ENCODE measurements around the gene ARHGAP10. TPM values are rescaled to one million over a fixed set of nuclear protein-coding genes. Genes with fewer than 3 reads are reported as not detected.

Gene ARHGAP10
- total and polyA plus RNA-seq, 2 donors (not counting 1 experiment from before 2014, with no cell fraction given): 0.10 to 0.34 TPM

DNA sequence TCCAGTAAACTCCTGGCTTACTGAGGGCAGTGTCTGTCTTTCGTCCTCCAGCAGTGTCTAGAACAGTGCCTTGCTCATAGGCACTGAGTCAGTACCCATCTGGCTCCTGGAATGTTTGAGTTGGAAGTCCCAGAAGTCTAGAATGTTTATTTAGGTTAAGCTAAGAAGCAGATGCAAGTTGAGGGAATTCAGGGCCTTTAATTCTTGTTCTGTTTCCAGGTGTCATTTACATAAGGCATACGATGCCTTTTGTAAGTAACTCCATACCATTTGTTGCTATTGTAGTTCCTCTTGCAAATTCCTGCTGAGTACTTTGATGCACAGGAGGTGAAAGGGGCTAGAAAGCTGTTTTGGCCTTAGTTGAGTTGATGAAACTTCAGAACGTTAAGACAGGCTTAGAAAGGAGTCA lies 22.2 kb downstream of the ARHGAP10 start:
- no peaks in the 10 kb centered on the region for H3K9me3 ChIP-seq (ENCODE audit: control extremely low read depth in 1 of 3, control insufficient read depth in 2 of 3, insufficient read depth in 1 of 3, low read length in 2 of 3)
- no peak overlapping the region for H3K4me2 ChIP-seq (replicated peaks; ENCODE audit: low read depth, low read length, poor library complexity, severe bottlenecking)
- H3K4me3 ChIP-seq (ENCODE audit: control extremely low read depth in 1 of 5, extremely low read depth in 1 of 5, insufficient read depth in 1 of 5, low read depth in 2 of 5, low read length in 4 of 5): no peak overlapping the region
- H3K9ac ChIP-seq (ENCODE audit: low read length): no peak overlapping the region
- no peaks in the 10 kb centered on the region for H3K36me3 ChIP-seq (replicated peaks in 1 of 2; ENCODE audit: control extremely low read depth in 1 of 2, control insufficient read depth in 1 of 2, extremely low read depth in 1 of 2, insufficient read depth in 2 of 2, low read length in 1 of 2)
- 81% methylated on average over 2 of the region's 3 CpGs for WGBS (ENCODE audit: insufficient coverage)
- peaks cover 4% of the 10 kb centered on the region for H3K4me1 Mint-ChIP-seq
- ChIA-PET POLR2A (no interaction called here), CTCF (no interaction called here)
- H3K27ac ChIP-seq (ENCODE audit: low read length in 2 of 2): no peak overlapping the region
- H3K4me3 Mint-ChIP-seq: no peak overlapping the region
- intact Hi-C loops (cut with micrococcal nuclease): no loop called here
- ATAC-seq (ENCODE audit: low read depth) (no peak), DNase-seq (no peak)
- no peak overlapping the region for H3K27ac Mint-ChIP-seq
- no peaks in the 10 kb centered on the region for H3K4me1 ChIP-seq (ENCODE audit: control insufficient read depth in 2 of 2, insufficient read depth in 2 of 2, low read length in 2 of 2)
- H3K79me2 ChIP-seq (ENCODE audit: control insufficient read depth, insufficient read depth, low read length): no peaks in the 10 kb centered on the region
- TF ChIP-seq, protein P1, sequence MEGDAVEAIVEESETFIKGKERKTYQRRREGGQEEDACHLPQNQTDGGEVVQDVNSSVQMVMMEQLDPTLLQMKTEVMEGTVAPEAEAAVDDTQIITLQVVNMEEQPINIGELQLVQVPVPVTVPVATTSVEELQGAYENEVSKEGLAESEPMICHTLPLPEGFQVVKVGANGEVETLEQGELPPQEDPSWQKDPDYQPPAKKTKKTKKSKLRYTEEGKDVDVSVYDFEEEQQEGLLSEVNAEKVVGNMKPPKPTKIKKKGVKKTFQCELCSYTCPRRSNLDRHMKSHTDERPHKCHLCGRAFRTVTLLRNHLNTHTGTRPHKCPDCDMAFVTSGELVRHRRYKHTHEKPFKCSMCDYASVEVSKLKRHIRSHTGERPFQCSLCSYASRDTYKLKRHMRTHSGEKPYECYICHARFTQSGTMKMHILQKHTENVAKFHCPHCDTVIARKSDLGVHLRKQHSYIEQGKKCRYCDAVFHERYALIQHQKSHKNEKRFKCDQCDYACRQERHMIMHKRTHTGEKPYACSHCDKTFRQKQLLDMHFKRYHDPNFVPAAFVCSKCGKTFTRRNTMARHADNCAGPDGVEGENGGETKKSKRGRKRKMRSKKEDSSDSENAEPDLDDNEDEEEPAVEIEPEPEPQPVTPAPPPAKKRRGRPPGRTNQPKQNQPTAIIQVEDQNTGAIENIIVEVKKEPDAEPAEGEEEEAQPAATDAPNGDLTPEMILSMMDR (IDR thresholded peaks at IDR 0.05): no peak
- no peak for TF ChIP-seq EZH2 (IDR thresholded peaks at IDR 0.05; ENCODE audit: borderline replicate concordance, insufficient read depth, low read depth, low read length, poor library complexity, severe bottlenecking)
- H4K20me1 ChIP-seq (ENCODE audit: control insufficient read depth, insufficient read depth, low read length, poor library complexity, severe bottlenecking): no peaks in the 10 kb centered on the region
- no peaks in the 10 kb centered on the region for H3K9me3 Mint-ChIP-seq (ENCODE audit: insufficient read depth)
- H2AFZ ChIP-seq (ENCODE audit: insufficient read depth, low read depth, low read length, poor library complexity, severe bottlenecking): no peak overlapping the region
- no peaks in the 10 kb centered on the region for H3K27me3 ChIP-seq (replicated peaks in 1 of 4; ENCODE audit: control extremely low read depth in 1 of 4, control insufficient read depth in 3 of 4, insufficient read depth in 4 of 4, low read length in 3 of 4)
- peaks cover 5% of the 10 kb centered on the region for H3K27me3 Mint-ChIP-seq

- Histone ChIP-seq H3K4me2 (replicated peaks; ENCODE audit: low read depth, low read length, poor library complexity, severe bottlenecking) (no peak overlapping the region), H3K27ac (ENCODE audit: low read length in 2 of 2) (no peak overlapping the region), H3K27me3 (replicated peaks in 1 of 4; ENCODE audit: control extremely low read depth in 1 of 4, control insufficient read depth in 3 of 4, insufficient read depth in 4 of 4, low read length in 3 of 4) (no peaks in the 10 kb centered on the region), H2AFZ (ENCODE audit: insufficient read depth, low read depth, low read length, poor library complexity, severe bottlenecking) (no peak overlapping the region), H3K79me2 (ENCODE audit: control insufficient read depth, insufficient read depth, low read length) (no peaks in the 10 kb centered on the region), H3K9me3 (ENCODE audit: control extremely low read depth in 1 of 3, control insufficient read depth in 2 of 3, insufficient read depth in 1 of 3, low read length in 2 of 3) (no peaks in the 10 kb centered on the region), H3K4me1 (ENCODE audit: control insufficient read depth in 2 of 2, insufficient read depth in 2 of 2, low read length in 2 of 2) (no peaks in the 10 kb centered on the region), H3K9ac (ENCODE audit: low read length) (no peak overlapping the region), H4K20me1 (ENCODE audit: control insufficient read depth, insufficient read depth, low read length, poor library complexity, severe bottlenecking) (no peaks in the 10 kb centered on the region), H3K4me3 (ENCODE audit: control extremely low read depth in 1 of 5, extremely low read depth in 1 of 5, insufficient read depth in 1 of 5, low read depth in 2 of 5, low read length in 4 of 5) (no peak overlapping the region), H3K36me3 (replicated peaks in 1 of 2; ENCODE audit: control extremely low read depth in 1 of 2, control insufficient read depth in 1 of 2, extremely low read depth in 1 of 2, insufficient read depth in 2 of 2, low read length in 1 of 2) (no peaks in the 10 kb centered on the region)
- Mint-ChIP-seq H3K4me1 (no peaks in the 10 kb centered on the region), H3K27ac (no peak overlapping the region), H3K27me3 (peaks cover 5% of the 10 kb centered on the region), H3K4me3 (no peak overlapping the region), H3K9me3 (ENCODE audit: insufficient read depth) (no peaks in the 10 kb centered on the region)
- TF ChIP-seq EZH2 (IDR thresholded peaks at IDR 0.05; ENCODE audit: borderline replicate concordance, insufficient read depth, low read depth, low read length, poor library complexity, severe bottlenecking): no peak
- TF ChIP-seq, protein P1 (IDR thresholded peaks at IDR 0.05): no peak
- WGBS (ENCODE audit: insufficient coverage): 92% methylated on average over 2 of the region's 3 CpGs
- intact Hi-C loops (cut with micrococcal nuclease): no loop called here
- DNase-seq (no peak), ATAC-seq (ENCODE audit: low read depth) (no peak)
- ChIA-PET POLR2A (no interaction called here), CTCF (interaction anchor here (0.7 to 0.9 kb wide), 2 partner anchors 8 to 34 kb away, joined by 3 read pairs; no protein-coding TSS in a partner anchor)
Measured at GRCh38 chr4:147755561-147756295, 23.8 kb downstream of the ARHGAP10 start.

Data from B cell (primary cell).